Ascending aorta (tissue), 2 donors: ENCODE data around the gene EPHA1. TPM values are rescaled to one million over a fixed set of nuclear protein-coding genes. Genes with fewer than 3 reads are reported as not detected.

Experiments used
- DNase-seq, 2 donors: peaks; one replicate each; pipeline ENCODE4 v3.0.0-alpha.2; 2019; ENCODE audit warnings: low spot score in 2 of 2
- H3K27ac ChIP-seq, 2 donors: fragments of 200-600 bp; sonication (generic); one replicate each; pipeline ENCODE4 v1.5.1; 2016 to 2017; ENCODE audit warnings: mild to moderate bottlenecking in 1 of 2
- H3K27me3 ChIP-seq: fragments of 200-600 bp; sonication (generic); one replicate; pipeline ENCODE4 v1.5.1; 2017
- H3K36me3 ChIP-seq, 2 donors: fragments of 200-600 bp; sonication (generic); one replicate each; pipeline ENCODE4 v1.5.1; 2016
- H3K4me1 ChIP-seq, 2 donors: fragments of 200-600 bp; sonication (generic); one replicate each; pipeline ENCODE4 v1.5.1; 2016 to 2017; ENCODE audit warnings: mild to moderate bottlenecking in 1 of 2
- H3K4me3 ChIP-seq, 2 donors: fragments of 200-600 bp; sonication (generic); one replicate each; pipeline ENCODE4 v1.5.1; 2016 to 2017; ENCODE audit warnings: mild to moderate bottlenecking in 1 of 2
- H3K9me3 ChIP-seq, 2 donors: fragments of 200-600 bp; sonication (generic); one replicate each; pipeline ENCODE4 v1.5.1; 2016
- CTCF ChIP-seq, 3 experiments: fragments of 200-600 bp in 2 of 3; fragments of 450-650 bp in 1 of 3; sonication (generic) in 2 of 3; IDR thresholded peaks; one replicate each; pipeline ENCODE4 v1.5.1; 2016 to 2019; ENCODE audit warnings: antibody characterized with exemption in 3 of 3, mild to moderate bottlenecking in 1 of 3, moderate library complexity in 1 of 3
- intact Hi-C: fragments of 100-400 bp; cut with DNase I; formaldehyde crosslinking; loops from one replicate; pipeline ENCODE4 v1.15.1; 2023
- total RNA-seq: library from RNA; depleted of rRNA; stranded (reverse); fragments of >200 nt; gene quantifications from one replicate; pipeline ENCODE4 v1.1.0, GENCODE V29; 2016

EPHA1 gene
- total RNA-seq, 1 donor from 2014 or later, result not detected

- intact Hi-C loops, result loop anchor here (5.0 kb wide), 1 partner anchor 56 kb away; no protein-coding TSS in a partner anchor
- DNase-seq, result no peak
These were observed 47.7 kb downstream of the EPHA1 start for GRCh38 chr7:143360788-143361551.

GRCh38 chr7:143359771-143360353 is 48.8 kb downstream of the EPHA1 start:
- Histone ChIP-seq H3K4me3 (no peak overlapping the region), H3K36me3 (no peaks in the 10 kb centered on the region), H3K9me3 (no peaks in the 10 kb centered on the region), H3K27ac (no peak overlapping the region), H3K27me3 (no peaks in the 10 kb centered on the region), H3K4me1 (peaks cover 0 to 8% of the 10 kb centered on the region in 2 donors)
- no peak for DNase-seq
- intact Hi-C loops, result loop anchor here (5.0 kb wide), 1 partner anchor 57 kb away; no protein-coding TSS in a partner anchor
- no peak for TF ChIP-seq CTCF (IDR thresholded peaks at IDR 0.05)

More at GRCh38 chr7:143360788-143361551, 47.7 kb downstream of the EPHA1 start:
- Histone ChIP-seq H3K27ac (no peak overlapping the region), H3K9me3 (no peaks in the 10 kb centered on the region), H3K4me1 (peaks cover 0 to 8% of the 10 kb centered on the region in 2 donors), H3K36me3 (no peaks in the 10 kb centered on the region), H3K27me3 (no peaks in the 10 kb centered on the region), H3K4me3 (peak overlapping the region in 1 of 2 donors; percentile 79)
- TF ChIP-seq CTCF (IDR thresholded peaks at IDR 0.05), result no peak

GRCh38 chr7:143358626-143359025 is 50.0 kb downstream of the EPHA1 start:
- intact Hi-C loops, result no loop called here
- peaks cover 0 to 8% of the 10 kb centered on the region in 2 donors for H3K4me1 ChIP-seq
- no peak for TF ChIP-seq CTCF (IDR thresholded peaks at IDR 0.05)
- no peaks in the 10 kb centered on the region for H3K9me3 ChIP-seq
- no peaks in the 10 kb centered on the region for H3K36me3 ChIP-seq
- no peaks in the 10 kb centered on the region for H3K27me3 ChIP-seq
- H3K27ac ChIP-seq, result no peak overlapping the region
- no peak overlapping the region for H3K4me3 ChIP-seq
- no peak for DNase-seq

GRCh38 chr7:143356414-143357050 is 52.1 kb downstream of the EPHA1 start:
- no peak for TF ChIP-seq CTCF (IDR thresholded peaks at IDR 0.05)
- intact Hi-C loops, result no loop called here

GRCh38 chr7:143355450-143356385 is 52.9 kb downstream of the EPHA1 start:
- no peak for TF ChIP-seq CTCF (IDR thresholded peaks at IDR 0.05)
- no peaks in the 10 kb centered on the region for H3K4me1 ChIP-seq
- H3K4me3 ChIP-seq, result no peak overlapping the region
- DNase-seq, result no peak
- no peaks in the 10 kb centered on the region for H3K36me3 ChIP-seq
- no peaks in the 10 kb centered on the region for H3K27me3 ChIP-seq
- H3K9me3 ChIP-seq, result no peaks in the 10 kb centered on the region
- H3K27ac ChIP-seq, result no peak overlapping the region
- intact Hi-C loops, result no loop called here

More at GRCh38 chr7:143356414-143357050, 52.1 kb downstream of the EPHA1 start:
- H3K36me3 ChIP-seq, result no peaks in the 10 kb centered on the region
- no peaks in the 10 kb centered on the region for H3K9me3 ChIP-seq
- no peak overlapping the region for H3K4me3 ChIP-seq
- H3K27ac ChIP-seq, result no peak overlapping the region
- no peaks in the 10 kb centered on the region for H3K4me1 ChIP-seq
- H3K27me3 ChIP-seq, result no peaks in the 10 kb centered on the region
- DNase-seq, result no peak
